HG03097 (cell line): Measurements from ENCODE around the gene CNGA1.

Source experiments
- ATAC-seq: cut with Tn5 transposase; IDR thresholded peaks from one replicate; pipeline ENCODE4 v1.9.1; 2021; ENCODE audit not compliant: unreplicated experiment, low FRiP score

The CNGA1 gene

DNA sequence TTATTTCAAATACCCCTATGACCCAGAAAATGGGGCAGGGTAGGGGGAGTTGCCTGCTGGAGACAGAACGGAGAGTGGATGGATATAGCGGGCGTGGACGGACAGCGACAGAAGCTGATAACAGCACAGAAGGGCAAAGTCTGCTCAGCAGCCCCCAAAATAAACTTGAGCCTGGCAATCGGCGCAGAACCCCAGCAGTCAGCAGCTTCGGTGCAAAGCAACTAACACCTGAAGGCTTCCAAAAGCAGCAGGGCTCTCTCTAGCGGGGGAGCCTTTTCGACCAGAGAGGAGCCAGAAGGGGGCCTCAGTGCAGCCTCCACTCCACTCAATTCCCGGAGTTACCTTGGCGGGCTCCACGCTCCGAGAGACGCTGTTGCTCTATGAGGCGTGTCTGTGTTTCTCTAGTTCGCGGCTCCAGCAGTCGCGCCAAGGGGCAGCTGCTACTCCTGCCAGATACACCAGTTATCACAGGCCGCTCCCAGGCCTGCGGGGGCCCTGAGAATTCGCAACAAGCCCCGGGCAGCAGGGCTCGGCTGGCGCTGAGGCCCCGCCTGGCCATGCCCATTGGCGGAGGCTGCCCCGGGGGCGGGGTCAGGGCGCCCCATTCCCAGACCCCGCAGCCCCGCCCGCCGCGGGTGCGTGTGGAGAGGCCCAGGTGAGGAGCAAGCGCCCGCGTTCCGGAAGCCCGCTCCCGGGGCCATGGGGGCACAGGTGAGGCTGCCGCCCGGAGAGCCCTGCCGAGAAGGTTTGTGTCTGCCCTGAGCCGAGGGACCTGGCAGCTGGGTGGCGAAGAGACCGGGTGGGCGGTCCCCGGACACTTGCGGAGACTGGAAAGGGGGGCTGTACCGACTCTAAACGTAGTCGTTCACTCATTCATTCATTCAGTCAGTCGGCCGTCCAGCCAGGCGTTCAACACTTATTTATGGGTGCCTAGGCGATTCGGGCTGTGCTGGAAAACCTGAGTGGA lies at the start of gene CNGA1, which contains the start of gene NIPAL1:
Gene CNGA1 (minus strand): TSS at position 541 of the 967 bp plus-strand sequence. CDS start 63,992 bp downstream, outside the sequence.
Gene NIPAL1 (plus strand): TSS at position 632 of the 967 bp plus-strand sequence. CDS start 68 bp downstream, at position 700.
- peak; percentile 85 for ATAC-seq

GRCh38 chr4:48065587-48066052 lies 49.1 kb upstream of the CNGA1 start:
- peak; percentile 80 for ATAC-seq

- ATAC-seq, result no peak
Measured at GRCh38 chr4:48064349-48064748, 47.9 kb upstream of the CNGA1 start.

GRCh38 chr4:48058617-48059530 lies 42.4 kb upstream of the CNGA1 start:
- no peak for ATAC-seq

GRCh38 chr4:48051078-48051477 lies 34.6 kb upstream of the CNGA1 start:
- ATAC-seq, result no peak

DNA sequence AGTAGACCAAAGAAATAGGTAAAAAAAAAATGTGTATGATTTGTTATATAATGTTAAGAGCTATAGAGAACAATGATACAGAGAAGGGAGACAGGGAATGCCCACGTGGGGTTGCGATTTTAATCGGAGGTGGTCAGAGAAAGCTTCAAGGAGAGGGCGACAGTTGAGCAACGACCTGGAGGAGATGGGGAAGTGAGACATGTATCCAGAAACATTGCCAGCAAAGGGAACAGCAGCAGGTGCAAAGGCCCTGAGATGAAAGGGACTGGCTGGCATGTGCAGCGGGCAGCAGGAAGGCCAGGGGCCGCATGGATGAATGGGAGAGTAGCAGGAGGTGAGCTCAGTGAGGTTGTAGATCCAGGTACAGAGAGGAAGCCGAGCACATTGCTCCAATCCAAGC lies 33.0 kb upstream of the CNGA1 start:
- ATAC-seq, result no peak

DNA sequence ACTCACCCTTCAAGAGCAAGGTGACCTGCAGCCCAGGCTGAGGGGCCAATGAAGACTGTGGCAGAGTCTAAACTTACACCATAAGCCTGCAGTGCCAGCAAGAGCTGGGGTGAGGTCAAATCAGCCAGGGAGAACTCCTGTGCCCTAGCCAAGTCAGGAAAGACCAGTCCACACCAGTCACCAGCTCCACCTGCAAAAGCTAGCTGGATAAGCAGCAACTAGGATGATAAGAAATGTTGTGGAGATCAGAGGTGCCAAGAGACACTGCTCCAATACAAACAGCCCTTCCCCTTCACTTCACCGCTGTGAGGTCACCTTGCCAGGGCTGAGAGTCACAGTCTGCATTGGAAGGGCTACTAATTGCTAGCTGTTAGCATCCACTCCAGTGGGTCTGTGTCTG lies 31.4 kb upstream of the CNGA1 start:
- peak; percentile 16 for ATAC-seq

DNA sequence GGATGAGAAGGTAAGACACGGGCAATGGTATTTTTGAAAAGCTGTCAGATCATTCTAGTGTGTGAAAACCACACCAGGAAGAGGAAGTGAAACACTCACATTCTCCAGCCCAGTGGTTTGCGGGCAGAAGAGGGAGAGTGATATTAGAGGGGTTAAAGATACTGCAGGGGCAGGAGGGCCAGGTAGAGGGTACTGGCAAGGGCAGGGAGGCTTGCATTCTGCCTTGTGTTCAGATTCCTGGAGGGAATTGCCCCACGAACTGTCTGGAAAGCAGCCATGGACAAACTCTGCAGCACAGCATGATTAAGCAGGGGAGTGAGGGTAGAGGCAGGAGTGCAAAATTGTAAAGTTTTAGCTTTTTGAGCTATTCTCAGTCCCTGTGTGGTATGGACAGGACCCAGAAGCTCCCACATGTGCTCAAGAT lies 31.0 kb upstream of the CNGA1 start:
- ATAC-seq, result peak; percentile 99

DNA sequence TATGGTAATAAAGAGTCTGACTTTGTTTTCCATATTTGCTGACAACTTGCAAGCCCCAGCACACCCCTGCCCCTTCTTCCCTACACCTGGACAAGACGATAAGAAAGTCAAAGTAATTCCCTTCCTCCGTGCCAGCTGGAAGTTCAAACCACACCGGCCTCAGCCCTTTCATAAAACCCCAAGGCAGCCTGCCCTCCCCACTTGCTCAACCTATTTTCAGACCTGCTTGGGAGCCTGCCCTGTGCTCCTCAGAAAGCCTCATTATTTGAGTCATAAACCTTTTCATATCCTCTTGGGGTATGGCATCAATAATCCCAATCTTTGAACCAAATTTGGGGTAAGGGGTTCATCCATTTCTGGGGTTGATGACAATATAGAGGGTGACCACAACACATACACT lies 29.6 kb upstream of the CNGA1 start:
- no peak for ATAC-seq

DNA sequence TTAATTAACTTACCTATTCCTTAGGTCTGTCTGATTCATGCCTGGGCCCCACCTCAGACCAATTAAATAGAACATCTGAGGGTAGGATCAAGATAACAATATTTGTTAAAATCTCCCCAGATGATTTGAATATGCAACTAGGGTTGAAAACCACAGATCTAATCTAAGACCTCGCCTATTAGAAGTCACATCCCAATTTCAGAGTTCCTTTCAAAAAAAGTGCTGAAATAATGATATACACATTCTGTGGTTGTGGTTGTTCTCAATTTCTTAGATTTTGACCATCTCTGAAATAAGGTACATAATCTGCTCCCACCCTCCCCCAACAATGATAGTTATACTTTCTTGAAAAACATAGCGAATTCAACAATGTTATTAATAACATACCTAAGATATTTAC lies 27.8 kb upstream of the CNGA1 start:
- ATAC-seq, result no peak

GRCh38 chr4:48043504-48043903 lies 27.0 kb upstream of the CNGA1 start:
- ATAC-seq, result no peak

DNA sequence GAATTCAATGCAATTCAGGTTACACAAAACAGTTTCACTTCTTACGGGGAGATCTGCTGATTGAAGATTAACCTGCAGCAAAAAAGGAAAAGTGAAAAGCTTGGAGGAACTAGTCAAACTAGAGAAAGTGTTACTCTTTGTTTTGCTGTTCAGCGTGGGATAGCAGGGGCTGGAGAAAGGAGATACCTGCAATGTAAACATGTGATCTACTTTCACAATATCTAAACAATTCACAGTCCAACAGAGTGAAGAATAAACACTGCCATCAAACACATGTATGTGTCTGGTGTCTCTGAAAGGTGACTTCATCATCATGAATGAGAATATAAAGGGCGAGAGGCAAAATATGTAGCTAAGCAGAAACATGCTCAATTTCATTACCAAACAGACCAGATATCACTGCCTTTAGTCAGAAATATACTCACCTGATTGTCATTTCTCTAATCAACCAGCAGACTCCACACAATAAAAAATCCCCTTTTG lies 26.5 kb upstream of the CNGA1 start:
- no peak for ATAC-seq

GRCh38 chr4:48041535-48042137 lies 25.2 kb upstream of the CNGA1 start:
- ATAC-seq, result no peak

DNA sequence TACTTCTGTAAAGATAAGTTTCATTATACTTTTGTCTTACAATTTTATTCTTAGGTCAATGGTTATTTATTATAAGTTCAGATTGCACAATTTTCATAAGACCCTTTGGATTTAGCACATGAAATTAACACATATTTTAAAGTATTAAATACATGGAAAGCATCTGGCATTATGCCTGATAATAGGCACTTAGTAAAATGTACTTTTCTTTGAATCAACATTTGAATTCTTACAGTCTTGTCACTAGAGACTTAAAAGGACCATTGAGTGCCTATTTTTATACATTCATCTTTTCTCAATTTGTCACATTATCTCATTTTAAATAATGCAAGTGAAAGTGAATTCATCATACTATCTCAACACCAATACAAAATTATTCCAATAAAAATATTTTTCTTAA lies 23.1 kb upstream of the CNGA1 start:
- ATAC-seq, result no peak

DNA sequence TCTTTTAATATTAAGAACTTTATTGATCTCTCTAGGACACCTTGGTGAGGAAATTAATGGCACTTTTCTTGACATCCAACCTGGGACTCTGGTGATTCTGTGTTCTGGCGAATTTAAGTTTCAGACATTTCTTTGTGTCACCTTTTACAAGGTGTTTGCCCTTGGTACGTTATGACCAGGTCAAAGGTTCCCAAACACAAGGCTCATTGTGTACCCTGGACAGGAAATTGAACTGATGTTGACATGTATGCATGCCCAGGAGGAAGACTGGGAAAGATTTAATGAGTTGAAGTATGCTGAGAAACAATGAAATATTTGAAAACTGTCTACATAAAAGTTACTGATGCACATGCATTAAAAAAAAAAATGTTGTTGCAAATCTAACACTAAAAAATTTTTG lies 22.2 kb upstream of the CNGA1 start:
- ATAC-seq, result no peak

DNA sequence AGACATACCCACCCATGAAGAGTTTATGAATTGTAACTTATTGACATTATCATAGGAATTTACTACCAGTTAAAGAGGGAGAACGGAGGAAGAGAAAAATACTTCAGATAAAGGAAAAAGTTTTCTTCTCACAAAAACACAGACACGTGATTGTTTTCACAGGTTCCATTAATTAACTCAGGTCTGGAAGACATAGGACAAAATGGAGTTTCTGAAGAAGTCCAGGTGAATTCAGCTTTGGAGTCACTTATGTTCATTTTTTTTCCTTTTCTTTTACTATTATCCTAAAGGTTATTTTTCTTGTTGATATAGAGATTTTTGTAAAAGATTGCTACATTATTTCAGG lies 20.6 kb upstream of the CNGA1 start:
- ATAC-seq, result no peak

GRCh38 chr4:48035952-48036351 lies 19.5 kb upstream of the CNGA1 start:
- no peak for ATAC-seq

DNA sequence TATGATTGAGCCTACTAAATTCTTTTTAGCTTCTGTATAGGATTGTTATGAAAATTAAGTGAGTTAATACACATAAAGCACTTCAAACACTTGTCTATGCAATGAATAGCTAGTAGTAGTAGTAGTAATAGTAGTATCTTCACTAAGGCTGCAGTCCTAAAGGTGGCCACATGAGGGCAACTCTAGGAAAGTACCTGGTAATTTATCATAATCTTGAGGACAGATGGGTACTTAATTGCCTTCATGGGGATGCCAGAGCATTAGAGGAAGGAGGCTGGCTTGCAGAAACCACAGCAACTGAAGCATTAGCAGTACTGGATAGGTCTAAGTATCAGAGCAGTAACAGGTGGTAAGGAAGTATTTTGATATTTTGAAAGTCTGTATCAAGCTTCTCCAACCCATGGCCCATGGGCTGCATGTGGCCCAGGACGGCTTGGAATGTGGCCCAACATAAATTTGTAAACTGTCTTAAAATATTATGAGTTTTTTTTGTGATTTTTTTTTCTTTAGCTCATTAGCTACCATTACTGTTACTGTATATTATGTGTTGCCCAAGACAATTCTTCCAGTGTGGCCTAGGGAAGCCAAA lies 17.4 kb upstream of the CNGA1 start:
- ATAC-seq, result no peak

- ATAC-seq, result no peak
Measured at GRCh38 chr4:48033412-48033811, 16.9 kb upstream of the CNGA1 start.

DNA sequence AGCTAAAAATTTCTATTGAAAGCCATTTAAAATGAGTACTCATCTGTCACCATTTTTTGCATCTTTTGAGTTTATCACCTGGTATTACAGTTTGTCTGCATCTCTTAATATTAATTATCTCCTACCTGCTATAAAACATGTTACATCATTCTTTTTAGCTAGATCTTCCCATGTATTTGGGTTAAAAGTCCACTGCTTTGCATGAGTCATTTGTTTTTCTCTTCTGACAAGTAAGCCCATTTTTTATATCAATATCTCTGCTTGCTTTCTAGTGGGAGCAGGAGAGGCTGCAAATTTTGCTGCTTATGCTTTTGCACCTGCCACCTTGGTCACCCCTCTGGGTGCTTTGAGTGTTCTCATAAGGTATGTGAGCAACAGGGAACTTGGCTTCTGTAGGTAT lies 16.2 kb upstream of the CNGA1 start:
- no peak for ATAC-seq
